SK-N-SH treated with all-trans-retinoic acid at 6 μM for 48 hours (cell line): ENCODE results near the gene KCNC4.

Source experiments
- ATAC-seq: fragments of 200-7000 bp; cut with Tn5 transposase; 3 replicates; pipeline ENCODE4 v1.9.1; 2020; ENCODE audit warnings: mild to moderate bottlenecking, moderate library complexity
- ARNTL ChIP-seq: fragments of 450-650 bp; formaldehyde crosslinking; IDR thresholded peaks from 2 replicates; pipeline ENCODE4 v1.5.0; 2020; ENCODE audit warnings: low read depth, mild to moderate bottlenecking, moderate library complexity, borderline replicate concordance
- CSDC2 ChIP-seq: fragments of 250-450 bp; sonication (Bioruptor Pico); IDR thresholded peaks from 2 replicates; pipeline ENCODE4 v1.5.0; 2020; ENCODE audit warnings: mild to moderate bottlenecking, moderate library complexity
- ESRRG ChIP-seq: fragments of 250-450 bp; sonication (Bioruptor Pico); IDR thresholded peaks from 2 replicates; pipeline ENCODE4 v1.6.1; 2021; ENCODE audit warnings: mild to moderate bottlenecking
- GLIS3 ChIP-seq: fragments of 250-450 bp; sonication (Bioruptor Pico); IDR thresholded peaks from 2 replicates; pipeline ENCODE4 v1.5.0; 2020; ENCODE audit warnings: mild to moderate bottlenecking, moderate library complexity
- ISL1 ChIP-seq: fragments of 250-450 bp; sonication (Bioruptor Pico); IDR thresholded peaks from 2 replicates; pipeline ENCODE4 v2.1.2; 2022; ENCODE audit warnings: mild to moderate bottlenecking, moderate library complexity
- OSR1 ChIP-seq: fragments of 250-450 bp; sonication (Bioruptor Pico); IDR thresholded peaks from 2 replicates; pipeline ENCODE4 v1.8.0; 2022; ENCODE audit warnings: moderate library complexity, mild to moderate bottlenecking, inconsistent platforms
- PPARA ChIP-seq: fragments of 250-450 bp; sonication (Bioruptor Pico); IDR thresholded peaks from 2 replicates; pipeline ENCODE4 v1.5.0; 2020; ENCODE audit warnings: mild to moderate bottlenecking, borderline replicate concordance
- RARB ChIP-seq: fragments of 250-450 bp; sonication (Bioruptor Pico); IDR thresholded peaks from 2 replicates; pipeline ENCODE4 v1.8.0; 2021; ENCODE audit warnings: mild to moderate bottlenecking, moderate library complexity
- SNAI2 ChIP-seq: fragments of 250-450 bp; sonication (Bioruptor Pico); IDR thresholded peaks from 2 replicates; pipeline ENCODE4 v1.5.0; 2020; ENCODE audit warnings: mild to moderate bottlenecking, moderate library complexity
- TCF4 ChIP-seq: fragments of 250-450 bp; sonication (Bioruptor Pico); IDR thresholded peaks from 2 replicates; pipeline ENCODE4 v1.8.0; 2021; ENCODE audit warnings: mild to moderate bottlenecking, moderate library complexity, borderline replicate concordance
- TOX ChIP-seq: fragments of 250-450 bp; sonication (Bioruptor Pico); IDR thresholded peaks from 2 replicates; pipeline ENCODE4 v1.8.0; 2021; ENCODE audit warnings: mild to moderate bottlenecking, moderate library complexity, borderline replicate concordance
- ZC3H10 ChIP-seq: fragments of 250-450 bp; sonication (Bioruptor Pico); IDR thresholded peaks from 2 replicates; pipeline ENCODE4 v1.5.1; 2021; ENCODE audit warnings: mild to moderate bottlenecking, moderate library complexity
- ZFP3 ChIP-seq: fragments of 250-450 bp; sonication (Bioruptor Pico); IDR thresholded peaks from 2 replicates; pipeline ENCODE4 v1.5.0; 2020; ENCODE audit warnings: mild to moderate bottlenecking, moderate library complexity
- ZFP30 ChIP-seq: fragments of 450-650 bp; formaldehyde crosslinking; IDR thresholded peaks from 2 replicates; pipeline ENCODE4 v1.5.0; 2022; ENCODE audit warnings: mild to moderate bottlenecking, moderate library complexity
- ZNF565 ChIP-seq: fragments of 450-650 bp; formaldehyde crosslinking; conservative IDR thresholded peaks from 2 replicates; pipeline ENCODE4 v1.5.0; 2020; ENCODE audit warnings: low read depth, mild to moderate bottlenecking, moderate library complexity
- ZNF70 ChIP-seq: fragments of 450-650 bp; formaldehyde crosslinking; IDR thresholded peaks from 2 replicates; pipeline ENCODE4 v1.5.0; 2020; ENCODE audit warnings: mild to moderate bottlenecking, moderate library complexity
- ZNF8 ChIP-seq: fragments of 450-650 bp; formaldehyde crosslinking; IDR thresholded peaks from 2 replicates; pipeline ENCODE4 v1.5.0; 2020; ENCODE audit warnings: mild to moderate bottlenecking, moderate library complexity
- TF ChIP-seq, protein P1 (sequence below): fragments of 250-450 bp; sonication (Bioruptor Pico); IDR thresholded peaks from 2 replicates; pipeline ENCODE4 v1.5.1; 2020; ENCODE audit warnings: low read depth, mild to moderate bottlenecking, moderate library complexity
- TF ChIP-seq, protein P2 (sequence below): fragments of 250-450 bp; sonication (Bioruptor Pico); IDR thresholded peaks from 2 replicates; pipeline ENCODE4 v1.5.0; 2020; ENCODE audit warnings: mild to moderate bottlenecking, moderate library complexity
- TF ChIP-seq, protein P3 (sequence below): fragments of 250-450 bp; sonication (Bioruptor Pico); IDR thresholded peaks from 2 replicates; pipeline ENCODE4 v1.5.1; 2021; ENCODE audit warnings: mild to moderate bottlenecking, moderate library complexity
- TF ChIP-seq, protein P4 (sequence below): fragments of 250-450 bp; sonication (Bioruptor Pico); IDR thresholded peaks from 2 replicates; pipeline ENCODE4 v1.8.0; 2021; ENCODE audit warnings: low read depth, mild to moderate bottlenecking, moderate library complexity, borderline replicate concordance
- TF ChIP-seq, protein P5 (sequence below): fragments of 250-450 bp; sonication (Bioruptor Pico); IDR thresholded peaks from 2 replicates; pipeline ENCODE4 v1.8.0; 2020; ENCODE audit warnings: mild to moderate bottlenecking, moderate library complexity, borderline replicate concordance

Gene KCNC4

DNA sequence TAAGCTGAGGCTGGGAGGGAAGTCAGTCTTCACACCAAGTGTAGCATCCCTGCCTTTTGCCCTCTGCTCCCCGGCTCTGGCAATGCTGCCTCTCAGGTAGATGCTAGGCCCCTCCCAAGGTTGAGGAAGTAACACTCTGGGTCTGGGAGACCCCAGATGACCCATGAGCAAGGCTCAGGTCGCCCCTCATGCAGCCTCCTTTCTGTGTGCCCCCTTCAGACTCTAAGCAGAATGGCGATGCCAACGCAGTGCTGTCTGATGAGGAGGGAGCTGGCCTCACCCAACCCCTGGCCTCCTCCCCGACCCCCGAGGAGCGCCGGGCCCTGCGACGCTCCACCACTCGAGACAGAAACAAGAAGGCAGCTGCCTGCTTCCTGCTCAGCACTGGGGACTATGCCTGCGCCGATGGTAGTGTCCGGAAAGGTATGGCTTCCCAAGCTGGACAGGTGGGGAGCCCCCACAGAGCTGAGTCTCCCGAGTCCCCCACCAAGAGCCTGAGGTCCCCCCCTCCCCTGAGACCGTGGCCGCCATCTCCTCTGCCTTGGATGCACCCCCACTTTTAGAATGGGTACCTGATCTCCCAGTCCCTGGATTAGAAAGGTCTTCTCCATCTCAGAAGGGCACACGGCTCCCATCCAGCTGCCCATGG lies 15.8 kb downstream of the KCNC4 start (continued):
- TF ChIP-seq, protein P1, sequence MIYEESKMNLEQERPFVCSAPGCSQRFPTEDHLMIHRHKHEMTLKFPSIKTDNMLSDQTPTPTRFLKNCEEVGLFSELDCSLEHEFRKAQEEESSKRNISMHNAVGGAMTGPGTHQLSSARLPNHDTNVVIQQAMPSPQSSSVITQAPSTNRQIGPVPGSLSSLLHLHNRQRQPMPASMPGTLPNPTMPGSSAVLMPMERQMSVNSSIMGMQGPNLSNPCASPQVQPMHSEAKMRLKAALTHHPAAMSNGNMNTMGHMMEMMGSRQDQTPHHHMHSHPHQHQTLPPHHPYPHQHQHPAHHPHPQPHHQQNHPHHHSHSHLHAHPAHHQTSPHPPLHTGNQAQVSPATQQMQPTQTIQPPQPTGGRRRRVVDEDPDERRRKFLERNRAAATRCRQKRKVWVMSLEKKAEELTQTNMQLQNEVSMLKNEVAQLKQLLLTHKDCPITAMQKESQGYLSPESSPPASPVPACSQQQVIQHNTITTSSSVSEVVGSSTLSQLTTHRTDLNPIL = no peak
- no peak for TF ChIP-seq ISL1 (CRISPR knock-in tag)
- no peak for TF ChIP-seq TCF4
- TF ChIP-seq CSDC2 (CRISPR knock-in tag) = no peak
- no peak for TF ChIP-seq ZC3H10 (CRISPR knock-in tag)
- no peak for TF ChIP-seq GLIS3 (CRISPR knock-in tag)
- no peak for TF ChIP-seq ZFP30
- TF ChIP-seq ZNF70 (CRISPR knock-in tag) = no peak
- no peak for TF ChIP-seq ZFP3 (CRISPR knock-in tag)

DNA sequence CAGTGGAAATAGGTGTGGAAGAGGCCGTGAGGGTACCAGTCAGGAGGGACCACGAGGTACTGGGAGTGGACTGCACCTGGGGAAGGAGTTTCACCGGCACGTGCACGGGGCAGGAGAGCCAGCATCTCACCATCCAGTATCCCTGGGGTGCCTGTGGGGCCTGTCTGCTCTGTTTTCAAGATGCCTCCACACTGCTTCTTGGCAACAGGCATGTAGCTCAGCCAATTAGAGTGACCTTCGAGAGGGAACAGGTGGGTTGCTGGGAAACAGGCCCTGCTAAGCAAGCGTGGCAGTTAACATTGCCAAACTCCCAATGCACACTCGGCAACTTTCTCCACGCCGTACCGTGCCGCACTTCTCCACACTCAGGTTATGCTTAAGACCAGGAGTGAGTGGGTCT lies 17.7 kb downstream of the KCNC4 start:
- no peak for TF ChIP-seq RARB (CRISPR knock-in tag)
- no peak for TF ChIP-seq GLIS3 (CRISPR knock-in tag)
- TF ChIP-seq ESRRG (CRISPR knock-in tag) = no peak
- TF ChIP-seq, protein P2, sequence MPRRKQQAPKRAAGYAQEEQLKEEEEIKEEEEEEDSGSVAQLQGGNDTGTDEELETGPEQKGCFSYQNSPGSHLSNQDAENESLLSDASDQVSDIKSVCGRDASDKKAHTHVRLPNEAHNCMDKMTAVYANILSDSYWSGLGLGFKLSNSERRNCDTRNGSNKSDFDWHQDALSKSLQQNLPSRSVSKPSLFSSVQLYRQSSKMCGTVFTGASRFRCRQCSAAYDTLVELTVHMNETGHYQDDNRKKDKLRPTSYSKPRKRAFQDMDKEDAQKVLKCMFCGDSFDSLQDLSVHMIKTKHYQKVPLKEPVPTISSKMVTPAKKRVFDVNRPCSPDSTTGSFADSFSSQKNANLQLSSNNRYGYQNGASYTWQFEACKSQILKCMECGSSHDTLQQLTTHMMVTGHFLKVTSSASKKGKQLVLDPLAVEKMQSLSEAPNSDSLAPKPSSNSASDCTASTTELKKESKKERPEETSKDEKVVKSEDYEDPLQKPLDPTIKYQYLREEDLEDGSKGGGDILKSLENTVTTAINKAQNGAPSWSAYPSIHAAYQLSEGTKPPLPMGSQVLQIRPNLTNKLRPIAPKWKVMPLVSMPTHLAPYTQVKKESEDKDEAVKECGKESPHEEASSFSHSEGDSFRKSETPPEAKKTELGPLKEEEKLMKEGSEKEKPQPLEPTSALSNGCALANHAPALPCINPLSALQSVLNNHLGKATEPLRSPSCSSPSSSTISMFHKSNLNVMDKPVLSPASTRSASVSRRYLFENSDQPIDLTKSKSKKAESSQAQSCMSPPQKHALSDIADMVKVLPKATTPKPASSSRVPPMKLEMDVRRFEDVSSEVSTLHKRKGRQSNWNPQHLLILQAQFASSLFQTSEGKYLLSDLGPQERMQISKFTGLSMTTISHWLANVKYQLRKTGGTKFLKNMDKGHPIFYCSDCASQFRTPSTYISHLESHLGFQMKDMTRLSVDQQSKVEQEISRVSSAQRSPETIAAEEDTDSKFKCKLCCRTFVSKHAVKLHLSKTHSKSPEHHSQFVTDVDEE = no peak
- no peak for TF ChIP-seq ZFP3 (CRISPR knock-in tag)
- TF ChIP-seq, protein P3, sequence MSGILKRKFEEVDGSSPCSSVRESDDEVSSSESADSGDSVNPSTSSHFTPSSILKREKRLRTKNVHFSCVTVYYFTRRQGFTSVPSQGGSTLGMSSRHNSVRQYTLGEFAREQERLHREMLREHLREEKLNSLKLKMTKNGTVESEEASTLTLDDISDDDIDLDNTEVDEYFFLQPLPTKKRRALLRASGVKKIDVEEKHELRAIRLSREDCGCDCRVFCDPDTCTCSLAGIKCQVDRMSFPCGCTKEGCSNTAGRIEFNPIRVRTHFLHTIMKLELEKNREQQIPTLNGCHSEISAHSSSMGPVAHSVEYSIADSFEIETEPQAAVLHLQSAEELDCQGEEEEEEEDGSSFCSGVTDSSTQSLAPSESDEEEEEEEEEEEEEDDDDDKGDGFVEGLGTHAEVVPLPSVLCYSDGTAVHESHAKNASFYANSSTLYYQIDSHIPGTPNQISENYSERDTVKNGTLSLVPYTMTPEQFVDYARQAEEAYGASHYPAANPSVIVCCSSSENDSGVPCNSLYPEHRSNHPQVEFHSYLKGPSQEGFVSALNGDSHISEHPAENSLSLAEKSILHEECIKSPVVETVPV (CRISPR knock-in tag) = no peak
- TF ChIP-seq SNAI2 (CRISPR knock-in tag) = no peak
- TF ChIP-seq, protein P4, sequence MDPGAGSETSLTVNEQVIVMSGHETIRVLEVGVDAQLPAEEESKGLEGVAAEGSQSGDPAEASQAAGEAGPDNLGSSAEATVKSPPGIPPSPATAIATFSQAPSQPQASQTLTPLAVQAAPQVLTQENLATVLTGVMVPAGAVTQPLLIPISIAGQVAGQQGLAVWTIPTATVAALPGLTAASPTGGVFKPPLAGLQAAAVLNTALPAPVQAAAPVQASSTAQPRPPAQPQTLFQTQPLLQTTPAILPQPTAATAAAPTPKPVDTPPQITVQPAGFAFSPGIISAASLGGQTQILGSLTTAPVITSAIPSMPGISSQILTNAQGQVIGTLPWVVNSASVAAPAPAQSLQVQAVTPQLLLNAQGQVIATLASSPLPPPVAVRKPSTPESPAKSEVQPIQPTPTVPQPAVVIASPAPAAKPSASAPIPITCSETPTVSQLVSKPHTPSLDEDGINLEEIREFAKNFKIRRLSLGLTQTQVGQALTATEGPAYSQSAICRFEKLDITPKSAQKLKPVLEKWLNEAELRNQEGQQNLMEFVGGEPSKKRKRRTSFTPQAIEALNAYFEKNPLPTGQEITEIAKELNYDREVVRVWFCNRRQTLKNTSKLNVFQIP (CRISPR knock-in tag) = no peak
- no peak for TF ChIP-seq ARNTL
- TF ChIP-seq TCF4 = no peak
- no peak for TF ChIP-seq OSR1 (CRISPR knock-in tag)
- no peak for TF ChIP-seq ISL1 (CRISPR knock-in tag)
- no peak for TF ChIP-seq CSDC2 (CRISPR knock-in tag)
- TF ChIP-seq ZC3H10 (CRISPR knock-in tag) = no peak
- no peak for TF ChIP-seq ZNF565 (CRISPR knock-in tag)
- no peak for TF ChIP-seq TOX (CRISPR knock-in tag)
- TF ChIP-seq, protein P5, sequence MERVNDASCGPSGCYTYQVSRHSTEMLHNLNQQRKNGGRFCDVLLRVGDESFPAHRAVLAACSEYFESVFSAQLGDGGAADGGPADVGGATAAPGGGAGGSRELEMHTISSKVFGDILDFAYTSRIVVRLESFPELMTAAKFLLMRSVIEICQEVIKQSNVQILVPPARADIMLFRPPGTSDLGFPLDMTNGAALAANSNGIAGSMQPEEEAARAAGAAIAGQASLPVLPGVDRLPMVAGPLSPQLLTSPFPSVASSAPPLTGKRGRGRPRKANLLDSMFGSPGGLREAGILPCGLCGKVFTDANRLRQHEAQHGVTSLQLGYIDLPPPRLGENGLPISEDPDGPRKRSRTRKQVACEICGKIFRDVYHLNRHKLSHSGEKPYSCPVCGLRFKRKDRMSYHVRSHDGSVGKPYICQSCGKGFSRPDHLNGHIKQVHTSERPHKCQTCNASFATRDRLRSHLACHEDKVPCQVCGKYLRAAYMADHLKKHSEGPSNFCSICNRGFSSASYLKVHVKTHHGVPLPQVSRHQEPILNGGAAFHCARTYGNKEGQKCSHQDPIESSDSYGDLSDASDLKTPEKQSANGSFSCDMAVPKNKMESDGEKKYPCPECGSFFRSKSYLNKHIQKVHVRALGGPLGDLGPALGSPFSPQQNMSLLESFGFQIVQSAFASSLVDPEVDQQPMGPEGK = no peak
- no peak for TF ChIP-seq ZNF8 (CRISPR knock-in tag)
- TF ChIP-seq PPARA (CRISPR knock-in tag) = no peak
- TF ChIP-seq, protein P1 = no peak
- ATAC-seq = no peak
